ENCODE measurements around the gene ANKRD18B.
"Not testable (repeated sequence)": the region's sequence is repeated elsewhere in the genome, so short reads cannot be mapped to it uniquely, and the experiment has no call there.

ANKRD18B gene

GRCh38 chr9:33498387-33498786 is 25.7 kb upstream of the ANKRD18B start:
- no peak for DNase-seq (ENCODE audit: extremely low read depth, low read depth)
- TF ChIP-seq, protein P1, sequence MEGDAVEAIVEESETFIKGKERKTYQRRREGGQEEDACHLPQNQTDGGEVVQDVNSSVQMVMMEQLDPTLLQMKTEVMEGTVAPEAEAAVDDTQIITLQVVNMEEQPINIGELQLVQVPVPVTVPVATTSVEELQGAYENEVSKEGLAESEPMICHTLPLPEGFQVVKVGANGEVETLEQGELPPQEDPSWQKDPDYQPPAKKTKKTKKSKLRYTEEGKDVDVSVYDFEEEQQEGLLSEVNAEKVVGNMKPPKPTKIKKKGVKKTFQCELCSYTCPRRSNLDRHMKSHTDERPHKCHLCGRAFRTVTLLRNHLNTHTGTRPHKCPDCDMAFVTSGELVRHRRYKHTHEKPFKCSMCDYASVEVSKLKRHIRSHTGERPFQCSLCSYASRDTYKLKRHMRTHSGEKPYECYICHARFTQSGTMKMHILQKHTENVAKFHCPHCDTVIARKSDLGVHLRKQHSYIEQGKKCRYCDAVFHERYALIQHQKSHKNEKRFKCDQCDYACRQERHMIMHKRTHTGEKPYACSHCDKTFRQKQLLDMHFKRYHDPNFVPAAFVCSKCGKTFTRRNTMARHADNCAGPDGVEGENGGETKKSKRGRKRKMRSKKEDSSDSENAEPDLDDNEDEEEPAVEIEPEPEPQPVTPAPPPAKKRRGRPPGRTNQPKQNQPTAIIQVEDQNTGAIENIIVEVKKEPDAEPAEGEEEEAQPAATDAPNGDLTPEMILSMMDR (IDR thresholded peaks at IDR 0.05; ENCODE audit: low read depth, low read length) = peak; percentile 34

- DNase-seq (ENCODE audit: extremely low read depth, low read depth) = peak; percentile 71
- TF ChIP-seq, protein P1 (IDR thresholded peaks at IDR 0.05; ENCODE audit: low read depth, low read length) = no peak
Measured at GRCh38 chr9:33506626-33507370, 17.3 kb upstream of the ANKRD18B start.

DNA sequence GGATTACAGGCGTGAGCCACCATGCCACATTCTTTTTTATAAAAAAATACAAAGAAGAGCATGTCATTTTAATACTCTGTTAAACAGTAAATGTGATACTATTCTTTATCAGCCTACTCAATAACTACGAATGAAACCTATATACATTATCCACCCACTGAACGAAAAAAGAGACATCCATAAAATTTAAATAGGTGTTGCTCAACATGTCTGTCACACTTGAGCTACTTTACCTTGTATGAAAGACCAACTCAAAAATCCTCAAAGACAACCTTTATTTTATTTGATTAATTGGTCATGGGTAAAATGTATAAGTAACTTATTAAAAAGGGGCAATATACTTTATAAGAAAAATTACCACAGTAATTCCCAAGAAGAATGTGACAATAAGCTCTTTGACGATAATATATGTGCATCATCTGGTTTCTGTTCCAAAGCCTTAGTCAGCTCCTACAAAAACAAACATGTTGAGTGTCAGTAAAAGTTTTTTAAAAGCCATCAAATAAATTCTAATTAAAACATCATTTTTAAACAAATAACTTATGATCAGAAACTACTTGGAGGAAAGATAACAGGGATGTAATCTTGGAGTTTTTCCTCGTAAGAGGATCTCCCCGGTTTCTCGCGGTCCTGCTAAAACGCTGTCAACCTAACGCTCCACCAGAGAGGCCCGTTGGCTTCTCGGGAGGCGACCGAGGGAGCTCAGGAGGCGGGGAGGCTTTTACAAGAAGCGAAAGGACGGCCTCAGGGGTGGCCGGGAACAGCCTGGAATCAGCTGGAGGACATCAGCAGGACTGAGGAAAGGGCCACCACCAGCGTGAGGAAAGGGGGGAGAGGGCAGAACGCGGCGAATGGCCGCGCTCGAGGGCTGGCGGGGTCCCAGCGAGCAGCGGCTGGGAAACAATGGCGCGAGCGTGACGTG is 13.5 kb upstream of the ANKRD18B start:
- no peak for DNase-seq (ENCODE audit: extremely low read depth, low read depth)
- TF ChIP-seq, protein P1 (IDR thresholded peaks at IDR 0.05; ENCODE audit: low read depth, low read length) = no peak

GRCh38 chr9:33511184-33511517 is 12.9 kb upstream of the ANKRD18B start:
- DNase-seq (ENCODE audit: extremely low read depth, low read depth) = not testable (repeated sequence)

DNA sequence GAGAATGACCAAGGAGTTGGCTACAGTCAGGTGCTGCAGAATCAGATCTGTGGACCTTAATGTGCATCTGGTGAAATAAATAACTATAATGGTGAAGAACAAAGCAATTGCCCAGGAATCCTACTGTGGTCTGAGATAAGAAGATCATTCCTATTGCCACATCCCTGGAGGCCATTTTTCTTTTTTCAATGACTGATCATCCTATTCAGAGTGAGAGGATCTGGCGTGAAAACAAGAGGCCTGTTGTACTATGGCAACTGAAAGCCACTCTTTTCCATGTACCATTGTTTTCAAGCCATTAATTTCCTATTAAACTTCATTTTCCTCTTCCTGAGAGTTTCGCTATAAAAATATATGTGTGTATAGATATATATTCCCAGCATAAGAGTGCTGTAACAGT is 11.5 kb upstream of the ANKRD18B start:
- DNase-seq (ENCODE audit: extremely low read depth, low read depth) = not testable (repeated sequence)

DNA sequence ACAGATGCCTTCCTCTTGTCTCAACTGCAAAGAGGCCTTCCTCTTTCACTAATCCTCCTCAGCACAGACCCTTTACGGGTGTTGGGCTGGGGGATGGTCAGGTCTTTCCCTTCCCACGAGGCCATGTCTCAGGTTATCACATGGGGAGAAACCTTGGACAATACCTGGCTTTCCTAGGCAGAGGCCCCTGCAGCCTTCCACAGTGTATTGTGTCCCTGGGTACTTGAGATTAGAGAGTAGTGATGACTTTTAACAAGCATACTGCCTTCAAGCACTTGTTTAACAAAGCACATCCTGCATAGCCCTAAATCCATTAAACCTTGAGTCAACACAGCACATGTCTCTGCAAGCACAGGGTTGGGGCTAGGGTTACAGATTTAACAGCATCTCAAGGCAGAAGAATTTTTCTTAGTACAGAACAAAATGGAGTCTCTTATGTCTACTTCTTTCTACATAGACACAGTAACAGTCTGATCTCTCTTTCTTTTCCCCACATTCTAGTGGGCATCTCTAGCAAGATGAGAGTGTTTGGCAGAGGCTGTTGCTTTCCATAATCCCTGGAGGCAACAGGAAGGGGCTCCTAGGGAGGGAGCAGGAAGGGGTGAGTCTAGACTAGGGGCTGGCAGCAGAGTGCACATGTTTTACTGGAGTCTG is 8.6 kb upstream of the ANKRD18B start:
- DNase-seq (ENCODE audit: extremely low read depth, low read depth) = not testable (repeated sequence)

GRCh38 chr9:33516397-33516796 is 7.7 kb upstream of the ANKRD18B start:
- DNase-seq (ENCODE audit: extremely low read depth, low read depth) = not testable (repeated sequence)

- DNase-seq (ENCODE audit: extremely low read depth, low read depth) = no peak
- TF ChIP-seq, protein P1 (IDR thresholded peaks at IDR 0.05; ENCODE audit: low read depth, low read length) = peak; percentile 63
Measured at GRCh38 chr9:33517373-33517772, 6.7 kb upstream of the ANKRD18B start.

- DNase-seq (ENCODE audit: extremely low read depth, low read depth) = not testable (repeated sequence)
Measured at GRCh38 chr9:33517934-33518577, 6.0 kb upstream of the ANKRD18B start.

DNA sequence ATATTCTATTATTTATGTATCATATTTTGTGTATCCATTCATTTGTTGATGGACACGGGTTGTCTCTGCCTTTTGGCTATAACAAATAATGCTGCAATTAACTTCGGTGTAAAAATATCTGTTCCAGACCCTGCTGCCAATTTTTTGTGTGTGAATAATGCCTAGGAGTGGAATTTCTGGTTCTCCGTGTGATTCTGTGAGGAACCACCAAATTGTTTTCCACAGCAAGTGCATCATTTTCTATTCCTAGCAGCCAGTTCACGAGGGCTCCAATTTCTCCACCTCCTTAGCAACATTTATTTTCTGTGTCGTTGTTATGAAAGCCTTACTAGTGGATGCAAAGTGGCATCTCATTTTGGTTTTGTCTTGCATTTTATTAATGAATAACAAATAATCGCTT is 2.2 kb upstream of the ANKRD18B start:
- not testable (repeated sequence) for DNase-seq (ENCODE audit: extremely low read depth, low read depth)

All from AG09319 (cell line).